Measurements from ENCODE around the gene NUP210.
"Not testable (repeated sequence)": the region's sequence is repeated elsewhere in the genome, so short reads cannot be mapped to it uniquely, and the experiment has no call there.

NUP210 gene

DNA sequence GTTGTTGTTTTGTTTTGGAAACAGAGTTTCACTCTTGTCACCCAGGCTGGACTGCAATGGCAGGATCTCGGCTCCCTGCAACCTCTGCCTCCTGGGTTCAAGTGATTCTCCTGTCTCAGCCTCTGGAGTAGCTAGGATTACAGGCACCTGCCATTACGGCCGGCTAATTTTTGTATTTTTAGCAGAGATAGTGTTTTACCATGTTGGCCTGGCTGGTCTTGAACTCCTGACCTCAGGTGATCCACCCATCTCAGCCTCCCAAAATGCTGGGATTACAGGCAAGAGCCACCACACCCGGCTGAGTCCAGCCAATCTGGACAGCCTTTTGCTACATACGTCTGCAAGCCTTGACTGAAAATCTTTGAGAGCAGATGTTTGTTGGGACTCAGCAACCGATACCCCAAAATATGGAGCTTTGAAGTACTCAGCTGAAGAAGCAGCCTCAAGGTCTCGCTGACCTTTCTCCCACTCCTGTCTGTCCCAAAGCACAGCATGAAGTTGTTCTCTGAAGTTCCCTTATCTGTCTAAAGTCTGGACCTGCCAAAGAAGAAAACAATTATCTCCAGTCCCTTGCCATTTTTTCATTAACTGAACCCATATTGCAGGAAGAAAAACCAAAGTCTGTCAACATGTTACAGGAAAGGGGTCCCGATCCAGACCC lies 9.6 kb upstream of the NUP210 start:
- no peak overlapping the region for H3K4me3 ChIP-seq (ENCODE audit: low read depth, low read length)
- TF ChIP-seq, protein P1, sequence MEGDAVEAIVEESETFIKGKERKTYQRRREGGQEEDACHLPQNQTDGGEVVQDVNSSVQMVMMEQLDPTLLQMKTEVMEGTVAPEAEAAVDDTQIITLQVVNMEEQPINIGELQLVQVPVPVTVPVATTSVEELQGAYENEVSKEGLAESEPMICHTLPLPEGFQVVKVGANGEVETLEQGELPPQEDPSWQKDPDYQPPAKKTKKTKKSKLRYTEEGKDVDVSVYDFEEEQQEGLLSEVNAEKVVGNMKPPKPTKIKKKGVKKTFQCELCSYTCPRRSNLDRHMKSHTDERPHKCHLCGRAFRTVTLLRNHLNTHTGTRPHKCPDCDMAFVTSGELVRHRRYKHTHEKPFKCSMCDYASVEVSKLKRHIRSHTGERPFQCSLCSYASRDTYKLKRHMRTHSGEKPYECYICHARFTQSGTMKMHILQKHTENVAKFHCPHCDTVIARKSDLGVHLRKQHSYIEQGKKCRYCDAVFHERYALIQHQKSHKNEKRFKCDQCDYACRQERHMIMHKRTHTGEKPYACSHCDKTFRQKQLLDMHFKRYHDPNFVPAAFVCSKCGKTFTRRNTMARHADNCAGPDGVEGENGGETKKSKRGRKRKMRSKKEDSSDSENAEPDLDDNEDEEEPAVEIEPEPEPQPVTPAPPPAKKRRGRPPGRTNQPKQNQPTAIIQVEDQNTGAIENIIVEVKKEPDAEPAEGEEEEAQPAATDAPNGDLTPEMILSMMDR (IDR thresholded peaks at IDR 0.05; ENCODE audit: low read depth, low read length, missing control alignments), result no peak
- DNase-seq (ENCODE audit: low read depth), result no peak
- in situ Hi-C loops (cut with HindIII; ENCODE audit: low sequenced_read_pairs), result no loop called here

DNA sequence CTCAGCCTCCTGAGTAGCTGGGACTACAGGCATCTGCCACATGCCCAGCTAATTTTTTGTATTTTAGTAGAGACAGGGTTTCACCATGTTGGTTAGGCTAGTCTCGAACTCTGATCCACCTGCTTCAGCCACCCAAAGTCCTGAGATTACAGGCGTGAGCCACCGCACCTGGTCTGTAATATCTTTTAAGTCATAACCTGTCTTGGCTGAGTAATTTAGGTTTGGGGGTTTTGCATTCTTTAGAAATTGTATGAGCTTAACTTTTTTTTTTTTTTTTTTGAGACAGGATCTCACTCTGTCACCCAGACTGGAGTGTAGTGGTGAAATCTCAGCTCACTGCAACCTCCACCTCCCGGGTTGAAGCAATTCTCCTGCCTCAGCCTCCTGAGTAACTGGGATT lies 8.6 kb upstream of the NUP210 start:
- H3K4me3 ChIP-seq (ENCODE audit: low read depth, low read length); DNase-seq (ENCODE audit: low read depth); in situ Hi-C loops (cut with HindIII; ENCODE audit: low sequenced_read_pairs): not testable (repeated sequence)

DNA sequence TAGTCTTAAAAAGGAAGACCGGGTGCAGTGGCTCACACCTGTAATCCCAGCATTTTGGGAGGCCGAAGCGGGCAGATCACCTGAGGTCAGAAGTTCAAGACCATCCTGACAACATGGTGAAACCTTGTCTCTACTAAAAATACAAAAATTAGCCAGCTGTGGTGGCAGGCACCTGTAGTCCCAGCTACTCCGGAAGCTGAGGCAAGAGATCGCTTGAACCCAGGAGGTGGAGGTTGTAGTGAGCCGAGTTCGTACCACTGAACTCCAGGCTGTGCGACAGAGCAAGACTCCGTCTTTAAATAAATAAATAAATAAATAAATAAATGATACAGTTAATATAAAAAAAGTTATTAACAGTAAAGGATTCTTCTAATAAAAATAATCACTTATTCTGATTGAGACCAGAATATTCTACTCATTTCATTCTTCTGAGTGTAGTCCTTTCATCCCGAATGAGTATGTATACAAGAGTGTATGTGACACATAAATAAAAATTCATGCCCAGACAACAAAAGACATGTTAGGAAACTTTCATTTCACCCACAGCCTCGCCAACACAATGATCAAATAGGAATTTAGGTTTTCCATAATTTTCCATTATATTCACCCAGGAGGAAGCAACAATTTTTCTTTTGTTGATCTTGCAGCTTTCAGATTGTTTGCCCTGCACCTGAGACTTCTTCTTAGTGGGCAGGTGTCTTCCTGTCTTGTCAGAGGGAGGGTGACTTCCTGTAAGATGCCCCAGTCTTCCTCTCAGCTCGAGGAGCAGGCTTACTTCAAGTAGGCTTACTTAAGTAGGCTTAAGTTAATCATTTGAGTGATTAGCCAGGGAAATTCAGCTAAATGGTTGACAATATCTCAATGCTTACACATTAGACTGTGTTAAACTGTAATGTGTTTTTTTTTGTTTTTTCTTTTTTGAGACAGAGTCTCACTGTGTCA lies 7.8 kb upstream of the NUP210 start:
- no peak for DNase-seq (ENCODE audit: low read depth)
- no peak overlapping the region for H3K4me3 ChIP-seq (ENCODE audit: low read depth, low read length)
- in situ Hi-C loops (cut with HindIII; ENCODE audit: low sequenced_read_pairs), result no loop called here
- TF ChIP-seq, protein P1 (IDR thresholded peaks at IDR 0.05; ENCODE audit: low read depth, low read length, missing control alignments), result no peak

DNA sequence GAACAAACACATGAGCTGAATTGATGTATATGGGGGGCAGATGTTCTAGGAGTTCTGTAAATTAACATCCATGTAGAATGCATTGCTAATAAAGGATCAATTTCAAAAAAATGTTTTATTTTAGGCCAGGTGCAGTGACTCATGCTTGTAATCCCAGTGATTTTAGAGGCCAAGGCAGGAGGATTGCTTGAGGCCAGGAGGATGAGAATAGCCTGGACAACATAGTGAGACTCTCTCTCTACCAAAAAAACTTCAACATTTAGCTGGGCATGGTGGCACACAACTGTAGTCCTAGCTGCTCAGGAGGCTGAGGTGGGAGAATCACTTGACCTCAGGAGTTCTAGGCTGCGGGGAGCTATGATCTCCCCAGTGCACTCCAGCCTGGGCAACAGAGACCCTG lies 6.5 kb upstream of the NUP210 start:
- TF ChIP-seq, protein P1 (IDR thresholded peaks at IDR 0.05; ENCODE audit: low read depth, low read length, missing control alignments), result no peak
- in situ Hi-C loops (cut with HindIII; ENCODE audit: low sequenced_read_pairs), result no loop called here
- no peak for DNase-seq (ENCODE audit: low read depth)
- no peak overlapping the region for H3K4me3 ChIP-seq (ENCODE audit: low read depth, low read length)

DNA sequence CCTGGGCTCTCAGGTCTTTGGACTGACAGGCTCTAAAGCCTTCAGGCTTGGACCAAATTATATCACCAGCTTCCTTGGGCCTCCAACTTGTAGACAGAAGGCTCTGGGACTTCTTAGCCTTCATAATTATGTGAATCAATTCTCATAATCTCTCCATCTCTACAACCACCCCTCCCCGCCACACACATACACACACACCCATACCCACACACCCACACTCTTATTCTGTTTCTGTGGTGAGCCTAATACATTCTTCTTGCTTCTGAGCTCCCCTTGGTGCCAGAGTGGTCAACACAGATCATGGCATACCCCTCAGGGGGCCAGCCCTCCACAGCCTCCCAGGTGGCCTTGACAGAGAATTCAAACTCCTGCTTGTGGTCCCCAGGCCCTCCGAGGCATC lies 5.6 kb upstream of the NUP210 start:
- TF ChIP-seq, protein P1 (IDR thresholded peaks at IDR 0.05; ENCODE audit: low read depth, low read length, missing control alignments), result no peak
- in situ Hi-C loops (cut with HindIII; ENCODE audit: low sequenced_read_pairs), result no loop called here
- H3K4me3 ChIP-seq (ENCODE audit: low read depth, low read length), result no peak overlapping the region
- no peak for DNase-seq (ENCODE audit: low read depth)

DNA sequence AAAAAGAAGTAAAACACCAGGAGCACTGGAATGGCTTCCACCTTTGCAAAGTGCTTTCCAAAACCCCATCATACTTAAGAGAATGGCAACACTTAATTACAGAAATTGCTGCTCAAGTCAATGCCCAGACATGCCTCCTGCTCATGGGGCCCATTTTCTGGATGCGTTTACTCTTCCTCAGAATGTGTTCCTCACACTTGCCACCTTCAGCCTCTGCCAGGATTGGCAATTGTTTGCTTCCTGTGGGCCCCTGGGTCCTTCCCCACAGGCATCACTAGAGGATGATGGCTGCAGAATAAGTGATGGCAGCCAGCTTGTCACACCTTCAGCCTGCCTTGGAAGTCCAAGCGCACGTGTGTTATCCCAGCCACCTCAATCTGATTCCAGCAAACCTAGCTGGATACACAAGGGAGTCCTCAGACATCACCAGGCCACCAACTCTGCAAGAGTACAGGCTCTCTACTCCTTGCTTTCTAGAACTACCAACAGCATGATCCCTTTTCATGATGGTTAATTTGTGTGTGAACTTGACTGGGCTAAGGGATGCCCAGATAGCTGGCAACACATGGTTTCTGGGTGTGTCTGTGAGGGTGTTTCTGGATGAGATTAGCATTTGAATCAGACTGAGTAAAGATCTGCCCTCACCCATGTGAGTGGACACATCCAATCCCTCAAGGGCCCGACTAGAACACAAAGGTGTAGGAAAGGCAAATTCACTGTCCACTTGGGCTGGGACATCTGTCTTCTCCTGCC lies 4.9 kb upstream of the NUP210 start:
- TF ChIP-seq, protein P1 (IDR thresholded peaks at IDR 0.05; ENCODE audit: low read depth, low read length, missing control alignments), result no peak
- in situ Hi-C loops (cut with HindIII; ENCODE audit: low sequenced_read_pairs), result no loop called here
- DNase-seq (ENCODE audit: low read depth), result no peak
- H3K4me3 ChIP-seq (ENCODE audit: low read depth, low read length), result no peak overlapping the region
